GM10266 (cell line): ENCODE data around the gene KCNAB2.

Experiments used
- DNase-seq: peaks from one replicate; pipeline ENCODE4 v3.0.0; 2012; ENCODE audit errors: extremely low spot score
- CTCF ChIP-seq: IDR thresholded peaks from 2 replicates; pipeline ENCODE4 v1.5.1; 2012; ENCODE audit warnings: mild to moderate bottlenecking, low read depth; ENCODE audit not compliant: control insufficient read depth, insufficient read depth; ENCODE audit errors: missing control alignments

The KCNAB2 gene

DNA sequence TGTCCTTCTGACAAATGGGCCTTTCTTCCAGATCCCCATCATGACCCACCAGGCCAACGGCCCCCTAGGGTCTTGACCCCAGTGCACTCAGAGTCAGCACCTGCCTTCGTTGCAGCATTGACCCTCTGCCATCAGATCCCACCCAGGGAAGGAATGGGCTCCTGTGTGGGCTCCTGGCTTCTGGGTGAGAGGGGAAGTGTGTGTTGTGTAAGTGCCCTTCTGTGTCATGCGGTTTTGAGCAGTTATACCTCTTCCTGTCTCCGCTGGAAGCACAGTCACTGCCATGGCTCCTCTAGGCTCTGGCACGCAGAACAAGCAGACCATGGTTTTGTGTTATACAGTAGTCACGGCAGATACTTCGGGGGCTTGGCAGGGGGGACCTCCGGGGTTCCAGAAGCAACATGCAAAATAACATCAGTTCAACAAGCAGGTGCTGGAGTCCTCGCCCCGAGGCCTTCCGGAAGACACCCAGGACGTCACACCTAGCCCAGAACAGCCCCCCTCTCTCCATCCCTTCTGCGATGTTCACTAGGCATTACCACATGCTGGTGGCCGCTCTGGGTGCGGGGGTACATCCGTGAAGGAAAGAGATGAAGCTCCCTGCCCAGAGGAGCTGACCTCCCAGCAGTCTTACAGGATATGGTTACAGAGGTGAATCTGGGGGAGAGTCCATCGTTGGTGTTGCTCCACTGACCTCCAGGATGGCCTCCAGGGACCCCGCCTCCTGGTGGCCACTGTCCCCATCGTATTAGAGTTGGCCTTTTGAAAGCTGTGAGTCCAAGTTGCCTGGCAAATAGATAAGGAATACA is 17.4 kb upstream of the KCNAB2 start:
- DNase-seq, result peak; percentile 60
- TF ChIP-seq CTCF, result no peak

DNA sequence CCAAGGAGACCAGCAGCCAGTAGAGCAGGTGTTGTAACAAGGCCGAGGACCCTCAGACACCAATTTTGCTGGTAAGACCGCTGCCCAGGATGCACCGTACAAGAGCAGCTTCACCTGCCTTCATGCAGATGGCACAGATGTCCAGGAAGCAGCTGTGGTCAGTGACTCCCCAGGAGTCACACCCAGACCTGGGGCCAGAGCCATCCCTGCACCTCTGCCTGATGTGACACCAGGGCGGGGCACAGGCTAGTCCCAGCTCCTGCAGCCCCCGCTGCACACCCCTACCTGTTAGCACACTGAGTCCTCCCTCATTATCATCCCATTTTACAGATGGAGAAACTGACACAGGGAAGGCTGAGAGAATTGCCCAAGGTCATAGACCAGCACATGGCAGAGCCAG is 16.3 kb upstream of the KCNAB2 start:
- no peak for DNase-seq
- no peak for TF ChIP-seq CTCF

DNA sequence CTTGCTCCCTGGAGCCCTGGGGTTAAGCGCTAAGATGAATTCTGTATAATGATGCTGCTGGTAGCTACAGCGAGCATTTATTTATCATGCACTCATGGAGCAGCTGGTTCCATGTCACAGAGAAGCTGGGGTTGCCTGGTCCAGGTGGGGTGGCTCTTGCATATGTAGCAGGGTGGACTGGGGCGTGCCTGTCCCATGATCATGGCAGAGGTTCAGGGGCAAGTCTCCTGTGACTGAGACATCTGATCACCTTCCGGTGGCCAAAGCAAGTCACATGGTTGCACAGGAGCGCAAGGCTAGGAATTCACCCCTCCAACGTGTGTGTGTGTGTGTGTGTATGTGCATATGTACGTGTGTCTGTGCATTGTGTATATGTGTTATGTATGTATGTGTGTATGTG is 15.6 kb upstream of the KCNAB2 start:
- no peak for TF ChIP-seq CTCF
- no peak for DNase-seq

GRCh38 chr1:6030547-6031261 is 15.0 kb upstream of the KCNAB2 start:
- no peak for TF ChIP-seq CTCF
- no peak for DNase-seq

- no peak for TF ChIP-seq CTCF
- DNase-seq, result no peak
These were observed 12.6 kb upstream of the KCNAB2 start for GRCh38 chr1:6033124-6033523.

DNA sequence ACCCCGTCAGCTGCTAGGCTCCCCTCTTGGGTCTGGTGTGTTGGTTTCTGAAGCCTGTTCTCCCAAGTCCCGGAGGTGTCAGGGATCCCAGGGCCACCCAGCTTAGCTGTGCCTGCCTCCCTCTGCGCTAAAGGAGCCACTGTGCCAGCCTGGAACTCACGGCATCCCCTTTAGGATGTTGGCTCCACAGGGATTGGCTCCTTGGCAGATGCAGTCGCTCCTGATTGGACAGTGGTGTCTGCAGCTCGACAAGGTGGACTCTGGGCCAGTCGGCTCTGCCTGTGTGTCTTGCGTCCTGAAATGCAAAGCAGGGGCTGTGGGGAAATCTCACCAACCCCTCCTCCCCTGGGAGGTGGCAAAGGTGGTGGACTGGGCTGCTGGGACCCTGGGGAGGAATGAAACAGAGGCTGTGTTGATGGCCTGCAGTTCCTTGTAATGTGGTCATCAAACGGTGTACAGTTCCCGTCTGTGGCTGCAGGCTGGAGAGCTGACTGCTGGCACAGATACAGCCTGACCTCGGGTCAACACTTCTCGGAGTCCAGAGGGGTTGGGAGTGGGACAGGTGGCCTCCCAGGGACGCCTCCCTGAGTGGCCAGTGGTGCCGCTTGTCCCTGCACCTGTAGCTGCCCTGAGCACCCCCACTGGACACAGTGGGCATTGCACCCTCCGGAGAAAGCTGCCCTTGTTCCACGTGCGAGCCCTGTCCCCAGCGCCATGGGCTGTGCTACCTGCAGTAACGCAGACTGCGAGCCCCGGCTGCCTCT is 11.5 kb upstream of the KCNAB2 start:
- TF ChIP-seq CTCF, result peak; percentile 48
- DNase-seq, result no peak
